Heart left ventricle (tissue), 16 donors: Measurements from ENCODE around the gene YWHAE. TPM values are rescaled to one million over a fixed set of nuclear protein-coding genes. Genes with fewer than 3 reads are reported as not detected.

Experiments
- ATAC-seq, 4 donors: fragments of 200-7000 bp; cut with Tn5 transposase; one replicate each; pipeline ENCODE4 v1.9.1; 2020 to 2022; ENCODE audit warnings: moderate library complexity in 4 of 4, mild to moderate bottlenecking in 3 of 4, moderate number of reproducible peaks in 1 of 4
- DNase-seq, 5 donors: peaks; one replicate each; pipeline ENCODE4 v3.0.0-alpha.2; 2020
- H3K27ac ChIP-seq, 12 donors: fragments of 200-600 bp; sonication (generic) in 4 of 12; one replicate each; pipeline versions ENCODE4 v1.5.0 to v1.8.0; 2016 to 2022; ENCODE audit warnings: mild to moderate bottlenecking in 2 of 12
- H3K27me3 ChIP-seq, 9 donors: fragments of 200-600 bp; sonication (generic) in 2 of 9; one replicate each; pipeline versions ENCODE4 v1.5.1 to v1.8.0; 2016 to 2022; ENCODE audit warnings: mild to moderate bottlenecking in 3 of 9
- H3K36me3 ChIP-seq, 9 donors: fragments of 200-600 bp; sonication (generic) in 2 of 9; one replicate each; pipeline versions ENCODE4 v1.5.0 to v1.8.0; 2018 to 2022; ENCODE audit warnings: mild to moderate bottlenecking in 2 of 9
- H3K4me1 ChIP-seq, 12 donors: fragments of 200-600 bp; sonication (generic) in 4 of 12; one replicate each; pipeline versions ENCODE4 v1.5.0 to v1.8.0; 2016 to 2022; ENCODE audit warnings: mild to moderate bottlenecking in 3 of 12
- H3K4me3 ChIP-seq, 12 donors: fragments of 200-600 bp; sonication (generic) in 4 of 12; one replicate each; pipeline versions ENCODE4 v1.5.0 to v1.8.0; 2017 to 2022; ENCODE audit warnings: mild to moderate bottlenecking in 9 of 12, moderate library complexity in 4 of 12
- H3K9me3 ChIP-seq, 12 donors: fragments of 200-600 bp; sonication (generic) in 4 of 12; one replicate each; pipeline versions ENCODE4 v1.5.0 to v1.8.0; 2016 to 2022; ENCODE audit warnings: mild to moderate bottlenecking in 1 of 12
- CTCF ChIP-seq, 12 donors: fragments of 200-600 bp; sonication (generic) in 4 of 12; IDR thresholded peaks; one replicate each; pipeline versions ENCODE4 v1.5.0 to v1.8.0; 2018 to 2022; ENCODE audit warnings: antibody characterized with exemption in 12 of 12, mild to moderate bottlenecking in 5 of 12
- POLR2A ChIP-seq, 2 donors: fragments of 450-650 bp; IDR thresholded peaks; one replicate each; pipeline ENCODE4 v1.6.1; 2017; ENCODE audit warnings: antibody characterized with exemption in 2 of 2, mild to moderate bottlenecking in 2 of 2, moderate library complexity in 2 of 2
- WGBS, 4 donors: extraction: QIAGEN DNeasy Blood & Tissue Kit in 2 of 4; methylation state at CpG; one replicate each; pipeline versions ENCODE4 v1.1.5 to v1.1.7; 2013 to 2018; 5-methylcytosine and 5-hydroxymethylcytosine counted together
- intact Hi-C, 10 donors: fragments of 100-400 bp; cut with DNase I; formaldehyde crosslinking; loops; one replicate each; pipeline versions ENCODE4 v1.11.1 to v1.14.2; 2022
- polyA plus RNA-seq, 2 donors: library from polyadenylated mRNA; stranded (reverse); fragments of 200-250 nt; gene quantifications; one replicate each; pipeline ENCODE4 v1.2.3, GENCODE V29; 2013
- total RNA-seq, 9 donors: library from RNA; depleted of rRNA in 2 of 9; stranded (reverse); fragments of >200 nt in 2 of 9; fragmentation: NEBNext Ultra II Directional in 3 of 9; extraction: Animal tissue kit (Norgen Biotek cat#: 25700) in 3 of 9; gene quantifications; one replicate each; pipeline versions ENCODE4 v1.1.0 to v1.2.4, GENCODE V29; 2016 to 2023
- donor health status: ischemic (EF 13 %, LVEDD 7.1; RV severe dilation, severe dysfunction).
- donor health status: healthy with polysubstance abuse.
- donor health status: DM: no; HTN: yes; CAD: no.
- donor health status: DM: no; HTN: no; CAD: no.
- donor health status: ischemic (EF 25% LVEDD 6.9; RV normal size, moderate dysfunction).
- donor health status: ischemic (EF 25% LVEDD 5.7; RV mildly dilated, moderate dysfunction).
- donor health status: healthy.
- donor health status: DM: yes; HTN: yes; CAD: no.
- donor health status: ischemic (EF 35%, LVEDD 5.7; RV mildly dilated, moderate dysfunction).
- donor health status: nonischemic (EF 11% LVEDD 7.7; RV severe dilation, severe dysfunction).
- donor health status: DM: yes; HTN: yes; CAD: no.
- donor health status: PGD.
- donor health status: ischemic (EF 29% LVEDD 5.4; RV normal size, mild dysfunction).
- donor health status: nonischemic (EF 23%, LVEDD 6.1; RV moderate dilation, normal function).

Gene YWHAE
- total and polyA plus RNA-seq, 11 donors: 401 to 1,150 (median 618) TPM

- Histone ChIP-seq H3K36me3 (peaks cover 0 to 57% (median 35%) of the 10 kb centered on the region in 9 donors), H3K4me1 (peaks cover 0 to 34% (median 11%) of the 10 kb centered on the region in 12 donors), H3K4me3 (no peak overlapping the region), H3K27me3 (no peaks in the 10 kb centered on the region), H3K27ac (peak overlapping the region in 3 of 12 donors; percentile 16 to 41 (median 39)), H3K9me3 (no peaks in the 10 kb centered on the region)
- intact Hi-C loops: no loop called here
- DNase-seq: peak in 2 of 5 donors; percentile 16 to 26
- 42 to 76% (median 64%) methylated on average over 8 to 11 of the region's 11 CpGs for WGBS, 4 donors
- no peak for ATAC-seq
- TF ChIP-seq CTCF (IDR thresholded peaks at IDR 0.05): no peak
- TF ChIP-seq POLR2A (IDR thresholded peaks at IDR 0.05): no peak
Observed at GRCh38 chr17:1438593-1439083, 38.6 kb upstream of the YWHAE start.

GRCh38 chr17:1435326-1435725 is 35.3 kb upstream of the YWHAE start:
- ATAC-seq (no peak), DNase-seq (no peak)
- intact Hi-C loops: no loop called here
- no peak overlapping the region for H3K4me3 ChIP-seq
- H3K9me3 ChIP-seq: no peaks in the 10 kb centered on the region
- no peak for TF ChIP-seq POLR2A (IDR thresholded peaks at IDR 0.05)
- TF ChIP-seq CTCF (IDR thresholded peaks at IDR 0.05): no peak
- peaks cover 0 to 56% (median 24%) of the 10 kb centered on the region in 12 donors for H3K4me1 ChIP-seq
- peaks cover 0 to 77% (median 50%) of the 10 kb centered on the region in 9 donors for H3K36me3 ChIP-seq
- H3K27me3 ChIP-seq: no peaks in the 10 kb centered on the region
- 81 to 90% (median 85%) methylated on average over 3 of the region's 3 CpGs for WGBS, 4 donors
- H3K27ac ChIP-seq: peak overlapping the region in 1 of 12 donors; percentile 26

GRCh38 chr17:1434150-1434549 is 34.1 kb upstream of the YWHAE start:
- ATAC-seq: peak; percentile 62 to 85 (median 65)
- Histone ChIP-seq H3K4me1 (peaks cover 0 to 58% (median 26%) of the 10 kb centered on the region in 12 donors), H3K27me3 (no peaks in the 10 kb centered on the region), H3K4me3 (no peak overlapping the region), H3K36me3 (peaks cover 0 to 86% (median 57%) of the 10 kb centered on the region in 9 donors), H3K27ac (peak overlapping the region in 2 of 12 donors; percentile 26 to 42), H3K9me3 (no peaks in the 10 kb centered on the region)
- no peak for DNase-seq
- WGBS, 4 donors: 67 to 76% (median 71%) methylated on average over 3 of the region's 3 CpGs
- intact Hi-C loops: no loop called here
- TF ChIP-seq POLR2A (IDR thresholded peaks at IDR 0.05) (no peak), CTCF (IDR thresholded peaks at IDR 0.05) (no peak)

- 85 to 89% (median 88%) methylated on average over 2 of the region's 2 CpGs for WGBS, 4 donors
- Histone ChIP-seq H3K4me1 (peaks cover 0 to 41% (median 21%) of the 10 kb centered on the region in 12 donors), H3K36me3 (peaks cover 0 to 85% (median 58%) of the 10 kb centered on the region in 9 donors), H3K27ac (no peak overlapping the region), H3K4me3 (no peak overlapping the region), H3K9me3 (no peaks in the 10 kb centered on the region), H3K27me3 (no peaks in the 10 kb centered on the region)
- intact Hi-C loops: no loop called here
- TF ChIP-seq POLR2A (IDR thresholded peaks at IDR 0.05): no peak
- no peak for TF ChIP-seq CTCF (IDR thresholded peaks at IDR 0.05)
- no peak for ATAC-seq
- no peak for DNase-seq
Observed at GRCh38 chr17:1431631-1432104, 31.6 kb upstream of the YWHAE start.
